Measurements from ENCODE around the gene RBBP7. TPM values are rescaled to one million over a fixed set of nuclear protein-coding genes. Genes with fewer than 3 reads are reported as not detected.

RBBP7 gene
- total RNA-seq, 2 experiments from 2014 or later, result 172 to 174 TPM

- POLR2A ChIA-PET, result interaction anchor here (0.7 kb wide), 1 partner anchor 13 kb away, joined by 5 read pairs; no protein-coding TSS in a partner anchor
Measured at GRCh38 chrX:16869393-16870094, 618 bp downstream of the RBBP7 start.

GRCh38 chrX:16868920-16869319 lies 1.2 kb downstream of the RBBP7 start:
- CTCF ChIA-PET, result no interaction called here
- POLR2A ChIA-PET, result interaction anchor here (0.7 kb wide), 1 partner anchor 14 kb away, joined by 5 read pairs; no protein-coding TSS in a partner anchor

More at GRCh38 chrX:16869393-16870094, 618 bp downstream of the RBBP7 start:
- CTCF ChIA-PET, result no interaction called here

- ChIA-PET CTCF (interaction anchor here (0.8 to 1.0 kb wide), 2 partner anchors 12 to 24 kb away, joined by 3 to 4 read pairs; no protein-coding TSS in a partner anchor), POLR2A (interaction anchor here (0.6 kb wide), 1 partner anchor 148 kb away, joined by 4 read pairs; the partner anchor contains the start of gene SYAP1)
Measured at GRCh38 chrX:16867947-16868346, 2.2 kb downstream of the RBBP7 start.

GRCh38 chrX:16862829-16863228 lies 7.3 kb downstream of the RBBP7 start:
- CTCF ChIA-PET, result no interaction called here
- POLR2A ChIA-PET, result no interaction called here

- POLR2A ChIA-PET, result no interaction called here
- CTCF ChIA-PET, result no interaction called here
Measured at GRCh38 chrX:16856744-16857143, 13.4 kb downstream of the RBBP7 start.

GRCh38 chrX:16856076-16856404 lies 14.1 kb downstream of the RBBP7 start:
- ChIA-PET CTCF (interaction anchor here (1.6 kb wide), 1 partner anchor 11 kb away, joined by 3 read pairs; no protein-coding TSS in a partner anchor), POLR2A (interaction anchor here (0.6 to 0.7 kb wide), 2 partner anchors 10 to 25 kb away, joined by 3 to 10 read pairs; no protein-coding TSS in a partner anchor)

- ChIA-PET POLR2A (interaction anchor here (0.6 to 0.7 kb wide), 2 partner anchors 11 to 24 kb away, joined by 3 to 10 read pairs; no protein-coding TSS in a partner anchor), CTCF (interaction anchor here (1.6 kb wide), 1 partner anchor 12 kb away, joined by 3 read pairs; no protein-coding TSS in a partner anchor)
Measured at GRCh38 chrX:16855363-16856075, 14.6 kb downstream of the RBBP7 start.

GRCh38 chrX:16853537-16853936 lies 16.6 kb downstream of the RBBP7 start:
- ChIA-PET CTCF (no interaction called here), POLR2A (no interaction called here)

- ChIA-PET CTCF (no interaction called here), POLR2A (interaction anchor here (0.5 kb wide), 1 partner anchor 194 kb away, joined by 3 read pairs; no protein-coding TSS in a partner anchor)
Measured at GRCh38 chrX:16852617-16853179, 17.5 kb downstream of the RBBP7 start.

- POLR2A ChIA-PET, result no interaction called here
- CTCF ChIA-PET, result no interaction called here
Measured at GRCh38 chrX:16851827-16852226, 18.3 kb downstream of the RBBP7 start.

- ChIA-PET CTCF (no interaction called here), POLR2A (no interaction called here)
Measured at GRCh38 chrX:16851421-16851820, 18.7 kb downstream of the RBBP7 start.

GRCh38 chrX:16848541-16848940 lies 21.6 kb downstream of the RBBP7 start:
- CTCF ChIA-PET, result no interaction called here
- POLR2A ChIA-PET, result no interaction called here

GRCh38 chrX:16845686-16846085 lies 24.5 kb downstream of the RBBP7 start:
- ChIA-PET CTCF (no interaction called here), POLR2A (no interaction called here)

- CTCF ChIA-PET, result interaction anchor here (0.7 kb wide), 1 partner anchor 14 kb away, joined by 3 read pairs; no protein-coding TSS in a partner anchor
- POLR2A ChIA-PET, result no interaction called here
Measured at GRCh38 chrX:16843208-16843909, 26.8 kb downstream of the RBBP7 start.

GRCh38 chrX:16842684-16843083 lies 27.5 kb downstream of the RBBP7 start:
- POLR2A ChIA-PET, result no interaction called here
- CTCF ChIA-PET, result no interaction called here

GRCh38 chrX:16839852-16840460 lies 30.2 kb downstream of the RBBP7 start:
- ChIA-PET POLR2A (no interaction called here), CTCF (no interaction called here)

- POLR2A ChIA-PET, result no interaction called here
- CTCF ChIA-PET, result no interaction called here
Measured at GRCh38 chrX:16839219-16839851, 30.8 kb downstream of the RBBP7 start.

GRCh38 chrX:16838202-16839066 lies 31.7 kb downstream of the RBBP7 start:
- ChIA-PET CTCF (interaction anchor here (1.0 kb wide), 1 partner anchor 45 kb away, joined by 3 read pairs; no protein-coding TSS in a partner anchor), POLR2A (no interaction called here)

Measured in activated CD8-positive, alpha-beta memory T cell treated with anti-CD3 and anti-CD28 coated beads for 36 hours (primary cell).